Fibroblast of lung (primary cell): ENCODE results near the gene TRAF4.

Source experiments
- EZH2 ChIP-seq: IDR thresholded peaks from 2 replicates; pipeline ENCODE4 v1.5.1; 2012; ENCODE audit warnings: low read length, control low read depth, mild to moderate bottlenecking; ENCODE audit errors: missing control alignments
- TF ChIP-seq, protein P1 (sequence below), 2 donors: IDR thresholded peaks in 1 of 2; conservative IDR thresholded peaks in 1 of 2; 1 replicate in 1 of 2; 2 replicates in 1 of 2; pipeline ENCODE4 v1.5.1; 2011 to 2012; ENCODE audit warnings: low read length in 2 of 2, control low read depth in 1 of 2, inconsistent platforms in 1 of 2, low read depth in 1 of 2, mild to moderate bottlenecking in 1 of 2

DNA sequence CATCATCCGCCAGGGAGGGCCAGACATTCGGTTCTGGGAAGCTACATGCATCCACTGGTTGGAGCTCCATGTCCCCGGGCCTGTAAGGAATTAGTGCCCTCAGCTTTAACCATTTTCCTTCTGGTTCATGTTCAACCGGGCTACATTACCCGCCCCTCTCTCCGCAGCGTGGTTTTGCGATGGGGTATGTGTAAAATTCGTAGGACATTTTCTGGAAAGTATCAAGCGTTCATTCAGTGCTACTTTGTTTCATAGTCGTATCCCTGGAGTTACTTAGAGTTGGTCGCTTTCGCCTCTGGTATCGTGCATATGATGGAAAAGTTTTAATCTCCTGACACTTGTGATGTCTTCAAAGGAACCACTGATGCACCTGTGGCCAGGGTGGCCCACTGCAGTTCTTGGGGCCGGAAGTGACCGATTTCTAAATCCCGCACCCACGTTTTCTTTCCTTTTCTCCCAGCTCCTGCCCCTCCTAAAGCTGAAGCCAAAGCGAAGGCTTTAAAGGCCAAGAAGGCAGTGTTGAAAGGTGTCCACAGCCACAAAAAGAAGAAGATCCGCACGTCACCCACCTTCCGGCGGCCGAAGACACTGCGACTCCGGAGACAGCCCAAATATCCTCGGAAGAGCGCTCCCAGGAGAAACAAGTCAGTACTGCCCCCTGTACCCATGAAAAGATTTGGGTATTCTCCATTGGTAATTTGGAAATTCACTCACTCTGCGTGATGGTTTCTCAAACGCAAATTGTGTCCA lies 23.4 kb upstream of the TRAF4 start:
- TF ChIP-seq, protein P1, sequence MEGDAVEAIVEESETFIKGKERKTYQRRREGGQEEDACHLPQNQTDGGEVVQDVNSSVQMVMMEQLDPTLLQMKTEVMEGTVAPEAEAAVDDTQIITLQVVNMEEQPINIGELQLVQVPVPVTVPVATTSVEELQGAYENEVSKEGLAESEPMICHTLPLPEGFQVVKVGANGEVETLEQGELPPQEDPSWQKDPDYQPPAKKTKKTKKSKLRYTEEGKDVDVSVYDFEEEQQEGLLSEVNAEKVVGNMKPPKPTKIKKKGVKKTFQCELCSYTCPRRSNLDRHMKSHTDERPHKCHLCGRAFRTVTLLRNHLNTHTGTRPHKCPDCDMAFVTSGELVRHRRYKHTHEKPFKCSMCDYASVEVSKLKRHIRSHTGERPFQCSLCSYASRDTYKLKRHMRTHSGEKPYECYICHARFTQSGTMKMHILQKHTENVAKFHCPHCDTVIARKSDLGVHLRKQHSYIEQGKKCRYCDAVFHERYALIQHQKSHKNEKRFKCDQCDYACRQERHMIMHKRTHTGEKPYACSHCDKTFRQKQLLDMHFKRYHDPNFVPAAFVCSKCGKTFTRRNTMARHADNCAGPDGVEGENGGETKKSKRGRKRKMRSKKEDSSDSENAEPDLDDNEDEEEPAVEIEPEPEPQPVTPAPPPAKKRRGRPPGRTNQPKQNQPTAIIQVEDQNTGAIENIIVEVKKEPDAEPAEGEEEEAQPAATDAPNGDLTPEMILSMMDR (conservative IDR thresholded peaks at IDR 0.05 in 1 of 2, IDR thresholded peaks at IDR 0.05 in 1 of 2; ENCODE audit: low read depth in 1 of 2, low read length in 2 of 2), result no peak
- TF ChIP-seq EZH2, result no peak
